ENCODE data around the gene MPL.

Gene MPL

GRCh38 chr1:43329995-43330751 lies 7.4 kb upstream of the MPL start:
- no peak overlapping the region for H2AFZ ChIP-seq (ENCODE audit: insufficient read depth, low read length, poor library complexity)
- no peaks in the 10 kb centered on the region for H3K36me3 ChIP-seq (ENCODE audit: control insufficient read depth in 1 of 2, insufficient read depth in 2 of 2, low read length in 2 of 2)
- no peaks in the 10 kb centered on the region for H3K79me2 ChIP-seq (ENCODE audit: control insufficient read depth, insufficient read depth, low read length, poor library complexity)
- H3K27me3 ChIP-seq (ENCODE audit: insufficient read depth, low read length) = no peaks in the 10 kb centered on the region
- no peak overlapping the region for H3K4ac ChIP-seq (ENCODE audit: low read depth, low read length)
- H2AK5ac ChIP-seq (ENCODE audit: low read length) = no peak overlapping the region
- H4K91ac ChIP-seq (ENCODE audit: low read depth, low read length) = no peak overlapping the region
- H4K8ac ChIP-seq (ENCODE audit: low read depth, low read length) = no peak overlapping the region
- no peak overlapping the region for H3K27ac ChIP-seq (ENCODE audit: low read depth, low read length)
- H3K9me3 ChIP-seq (ENCODE audit: insufficient read depth, low read depth, low read length) = no peaks in the 10 kb centered on the region
- no peaks in the 10 kb centered on the region for H3K79me1 ChIP-seq (ENCODE audit: low read length)
- H3K23ac ChIP-seq (ENCODE audit: low read length) = no peak overlapping the region
- H3K18ac ChIP-seq (ENCODE audit: low read length) = no peak overlapping the region
- no peak overlapping the region for H2BK120ac ChIP-seq (ENCODE audit: insufficient read depth, low read length, poor library complexity)
- H2BK5ac ChIP-seq (ENCODE audit: low read depth, low read length, poor library complexity) = no peak overlapping the region
- H2BK12ac ChIP-seq (ENCODE audit: low read length) = no peak overlapping the region
- H3K14ac ChIP-seq (ENCODE audit: low read length) = no peak overlapping the region
- no peak overlapping the region for H3K4me3 ChIP-seq (ENCODE audit: low read depth, low read length)
- H3K4me2 ChIP-seq (ENCODE audit: low read length) = no peak overlapping the region
- peak; percentile 9 to 20 for DNase-seq
- H4K12ac ChIP-seq (ENCODE audit: low read depth, low read length) = no peak overlapping the region
- WGBS (ENCODE audit: extremely low coverage, insufficient coverage, insufficient read length) = no CpG with 5 or more reads among the region's 6 CpGs
- peaks cover 11 to 14% of the 10 kb centered on the region in 2 experiments for H3K4me1 ChIP-seq (ENCODE audit: control insufficient read depth in 1 of 2, insufficient read depth in 2 of 2, low read length in 2 of 2)
- H3K9ac ChIP-seq (ENCODE audit: low read length) = no peak overlapping the region

- Histone ChIP-seq H3K79me1 (ENCODE audit: low read length) (no peaks in the 10 kb centered on the region), H3K27me3 (ENCODE audit: insufficient read depth, low read length) (no peaks in the 10 kb centered on the region), H3K36me3 (ENCODE audit: control insufficient read depth in 1 of 2, insufficient read depth in 2 of 2, low read length in 2 of 2) (no peaks in the 10 kb centered on the region), H3K4ac (ENCODE audit: low read depth, low read length) (no peak overlapping the region), H3K4me1 (ENCODE audit: control insufficient read depth in 1 of 2, insufficient read depth in 2 of 2, low read length in 2 of 2) (peaks cover 11 to 14% of the 10 kb centered on the region in 2 experiments), H4K8ac (ENCODE audit: low read depth, low read length) (no peak overlapping the region), H2BK120ac (ENCODE audit: insufficient read depth, low read length, poor library complexity) (no peak overlapping the region), H4K12ac (ENCODE audit: low read depth, low read length) (no peak overlapping the region), H3K79me2 (ENCODE audit: control insufficient read depth, insufficient read depth, low read length, poor library complexity) (no peaks in the 10 kb centered on the region), H4K91ac (ENCODE audit: low read depth, low read length) (no peak overlapping the region), H3K4me3 (ENCODE audit: low read depth, low read length) (no peak overlapping the region), H3K27ac (ENCODE audit: low read depth, low read length) (no peak overlapping the region), H3K14ac (ENCODE audit: low read length) (no peak overlapping the region), H3K9me3 (ENCODE audit: insufficient read depth, low read depth, low read length) (no peaks in the 10 kb centered on the region), H3K18ac (ENCODE audit: low read length) (no peak overlapping the region), H3K9ac (ENCODE audit: low read length) (no peak overlapping the region), H3K23ac (ENCODE audit: low read length) (no peak overlapping the region), H2BK5ac (ENCODE audit: low read depth, low read length, poor library complexity) (no peak overlapping the region), H2AFZ (ENCODE audit: insufficient read depth, low read length, poor library complexity) (no peak overlapping the region), H2BK12ac (ENCODE audit: low read length) (no peak overlapping the region), H2AK5ac (ENCODE audit: low read length) (no peak overlapping the region), H3K4me2 (ENCODE audit: low read length) (no peak overlapping the region)
- no CpG with 5 or more reads among the region's 5 CpGs for WGBS (ENCODE audit: extremely low coverage, insufficient coverage, insufficient read length)
- peak in 1 of 2 donors; percentile 53 for DNase-seq
Observed at GRCh38 chr1:43331688-43332087, 5.9 kb upstream of the MPL start.

GRCh38 chr1:43334453-43335205 lies 3.0 kb upstream of the MPL start:
- Histone ChIP-seq H3K27ac (ENCODE audit: low read depth, low read length) (no peak overlapping the region), H3K36me3 (ENCODE audit: control insufficient read depth in 1 of 2, insufficient read depth in 2 of 2, low read length in 2 of 2) (no peaks in the 10 kb centered on the region), H3K9me3 (ENCODE audit: insufficient read depth, low read depth, low read length) (peaks cover 2% of the 10 kb centered on the region), H4K91ac (ENCODE audit: low read depth, low read length) (no peak overlapping the region), H3K23ac (ENCODE audit: low read length) (no peak overlapping the region), H2BK12ac (ENCODE audit: low read length) (no peak overlapping the region), H2BK5ac (ENCODE audit: low read depth, low read length, poor library complexity) (no peak overlapping the region), H3K79me1 (ENCODE audit: low read length) (no peaks in the 10 kb centered on the region), H3K9ac (ENCODE audit: low read length) (no peak overlapping the region), H3K4ac (ENCODE audit: low read depth, low read length) (no peak overlapping the region), H4K12ac (ENCODE audit: low read depth, low read length) (no peak overlapping the region), H3K79me2 (ENCODE audit: control insufficient read depth, insufficient read depth, low read length, poor library complexity) (no peaks in the 10 kb centered on the region), H3K4me3 (ENCODE audit: low read depth, low read length) (no peak overlapping the region), H3K27me3 (ENCODE audit: insufficient read depth, low read length) (no peaks in the 10 kb centered on the region), H3K14ac (ENCODE audit: low read length) (no peak overlapping the region), H2AK5ac (ENCODE audit: low read length) (no peak overlapping the region), H3K4me1 (ENCODE audit: control insufficient read depth in 1 of 2, insufficient read depth in 2 of 2, low read length in 2 of 2) (peaks cover 11 to 14% of the 10 kb centered on the region in 2 experiments), H2AFZ (ENCODE audit: insufficient read depth, low read length, poor library complexity) (no peak overlapping the region), H3K4me2 (ENCODE audit: low read length) (no peak overlapping the region), H2BK120ac (ENCODE audit: insufficient read depth, low read length, poor library complexity) (no peak overlapping the region), H4K8ac (ENCODE audit: low read depth, low read length) (no peak overlapping the region), H3K18ac (ENCODE audit: low read length) (no peak overlapping the region)
- no peak for DNase-seq
- 100% methylated on average over 2 of the region's 7 CpGs for WGBS (ENCODE audit: extremely low coverage, insufficient coverage, insufficient read length)

- Histone ChIP-seq H3K79me2 (ENCODE audit: control insufficient read depth, insufficient read depth, low read length, poor library complexity) (no peaks in the 10 kb centered on the region), H3K4me1 (ENCODE audit: control insufficient read depth in 1 of 2, insufficient read depth in 2 of 2, low read length in 2 of 2) (no peaks in the 10 kb centered on the region)
Observed at GRCh38 chr1:43338001-43338400, 383 bp downstream of the MPL start.

More at GRCh38 chr1:43338001-43338400, 383 bp downstream of the MPL start:
- Histone ChIP-seq H4K8ac (ENCODE audit: low read depth, low read length) (no peak overlapping the region), H3K4me3 (ENCODE audit: low read depth, low read length) (no peak overlapping the region), H3K79me1 (ENCODE audit: low read length) (no peaks in the 10 kb centered on the region), H4K12ac (ENCODE audit: low read depth, low read length) (no peak overlapping the region), H3K27me3 (ENCODE audit: insufficient read depth, low read length) (no peaks in the 10 kb centered on the region), H3K14ac (ENCODE audit: low read length) (no peak overlapping the region), H3K4ac (ENCODE audit: low read depth, low read length) (no peak overlapping the region), H4K91ac (ENCODE audit: low read depth, low read length) (no peak overlapping the region), H3K4me2 (ENCODE audit: low read length) (no peak overlapping the region), H3K23ac (ENCODE audit: low read length) (no peak overlapping the region), H2BK12ac (ENCODE audit: low read length) (no peak overlapping the region), H3K27ac (ENCODE audit: low read depth, low read length) (no peak overlapping the region), H2AFZ (ENCODE audit: insufficient read depth, low read length, poor library complexity) (no peak overlapping the region), H3K36me3 (ENCODE audit: control insufficient read depth in 1 of 2, insufficient read depth in 2 of 2, low read length in 2 of 2) (no peaks in the 10 kb centered on the region), H3K9me3 (ENCODE audit: insufficient read depth, low read depth, low read length) (peaks cover 2% of the 10 kb centered on the region), H3K18ac (ENCODE audit: low read length) (no peak overlapping the region), H2BK120ac (ENCODE audit: insufficient read depth, low read length, poor library complexity) (no peak overlapping the region), H3K9ac (ENCODE audit: low read length) (peak overlapping the region; percentile 29), H2BK5ac (ENCODE audit: low read depth, low read length, poor library complexity) (no peak overlapping the region), H2AK5ac (ENCODE audit: low read length) (no peak overlapping the region)
- DNase-seq = no peak
- no CpG with 5 or more reads among the region's 5 CpGs for WGBS (ENCODE audit: extremely low coverage, insufficient coverage, insufficient read length)
